IPS DF 19.7 (cell line): ENCODE measurements around the gene VWA8.

Source experiments
- DNase-seq: peaks from one replicate; pipeline ENCODE4 v3.0.0-alpha.2; 2013; ENCODE audit warnings: low read depth, low spot score

VWA8 gene

GRCh38 chr13:41802684-41803444 is 158.0 kb downstream of the VWA8 start:
- DNase-seq, result no peak

- DNase-seq, result no peak
These were observed 158.7 kb downstream of the VWA8 start for GRCh38 chr13:41802043-41802683.

- DNase-seq, result no peak
These were observed 169.9 kb downstream of the VWA8 start for GRCh38 chr13:41791056-41791455.

GRCh38 chr13:41788552-41788951 is 172.4 kb downstream of the VWA8 start:
- no peak for DNase-seq

- no peak for DNase-seq
These were observed 175.3 kb downstream of the VWA8 start for GRCh38 chr13:41785402-41786172.

- no peak for DNase-seq
These were observed 178.8 kb downstream of the VWA8 start for GRCh38 chr13:41782086-41782485.

- DNase-seq, result no peak
These were observed 179.9 kb downstream of the VWA8 start for GRCh38 chr13:41780715-41781706.

- DNase-seq, result no peak
These were observed 185.7 kb downstream of the VWA8 start for GRCh38 chr13:41775251-41775650.

- no peak for DNase-seq
These were observed 186.2 kb downstream of the VWA8 start for GRCh38 chr13:41774605-41775218.

GRCh38 chr13:41767801-41768200 is 193.1 kb downstream of the VWA8 start:
- DNase-seq, result no peak

GRCh38 chr13:41766439-41766838 is 194.5 kb downstream of the VWA8 start:
- no peak for DNase-seq

- DNase-seq, result no peak
These were observed 195.1 kb downstream of the VWA8 start for GRCh38 chr13:41765813-41766212.

GRCh38 chr13:41765020-41765419 is 195.9 kb downstream of the VWA8 start:
- DNase-seq, result no peak

- DNase-seq, result no peak
These were observed 196.4 kb downstream of the VWA8 start for GRCh38 chr13:41764558-41764957.

GRCh38 chr13:41763782-41764181 is 197.1 kb downstream of the VWA8 start:
- no peak for DNase-seq

GRCh38 chr13:41762796-41763195 is 198.1 kb downstream of the VWA8 start:
- no peak for DNase-seq

GRCh38 chr13:41756198-41756880 is 204.6 kb downstream of the VWA8 start:
- DNase-seq, result no peak

- DNase-seq, result no peak
These were observed 209.0 kb downstream of the VWA8 start for GRCh38 chr13:41751734-41752445.

GRCh38 chr13:41751277-41751676 is 209.6 kb downstream of the VWA8 start:
- no peak for DNase-seq

GRCh38 chr13:41746259-41746658 is 214.7 kb downstream of the VWA8 start:
- DNase-seq, result no peak
